Measurements from ENCODE around the gene UNC13C.

The UNC13C gene

DNA sequence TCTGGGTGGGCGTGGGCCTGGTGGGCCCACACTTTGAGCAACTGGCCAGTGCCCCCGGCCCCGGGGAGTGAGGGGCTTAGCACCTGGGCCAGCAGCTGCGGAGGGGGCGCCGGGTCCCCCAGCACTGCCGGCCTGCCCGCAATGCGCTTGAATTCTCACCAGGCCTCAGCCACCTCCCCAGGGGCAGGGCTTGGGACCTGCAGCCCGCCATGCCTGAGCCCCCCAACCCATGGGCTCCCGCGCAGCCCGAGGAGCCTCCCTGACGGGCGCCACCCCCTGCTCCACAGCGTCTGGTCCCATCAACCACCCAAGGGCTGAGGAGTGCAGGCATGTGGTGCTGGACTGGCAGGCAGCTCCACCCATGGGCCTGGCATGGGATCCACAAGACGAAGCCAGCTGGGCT lies 484.3 kb downstream of the UNC13C start:
- no peak for DNase-seq (ENCODE audit: low read depth, low spot score)

DNA sequence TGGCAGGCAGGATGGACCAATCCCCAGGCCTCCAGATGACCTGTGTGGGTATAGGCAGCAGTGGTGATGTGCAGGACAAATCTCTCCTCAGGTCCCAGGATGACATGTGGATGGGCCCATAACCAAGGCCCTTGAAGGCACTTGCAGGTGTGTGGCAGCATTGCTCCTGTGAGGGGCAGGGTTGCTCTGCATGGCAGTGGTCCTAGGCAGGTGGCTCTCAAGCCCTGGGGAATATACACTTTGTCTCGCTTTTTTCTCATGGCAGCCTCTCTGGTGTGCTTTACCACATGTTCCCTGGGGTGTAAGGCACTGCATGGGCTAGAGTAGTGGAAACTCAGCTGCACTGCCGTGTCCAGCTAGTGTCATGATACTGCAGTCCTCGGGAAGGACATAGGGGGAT lies 503.6 kb downstream of the UNC13C start:
- DNase-seq (ENCODE audit: low read depth, low spot score): no peak

- DNase-seq (ENCODE audit: low read depth, low spot score): no peak
These were observed 504.0 kb downstream of the UNC13C start for GRCh38 chr15:54482251-54482650.

DNA sequence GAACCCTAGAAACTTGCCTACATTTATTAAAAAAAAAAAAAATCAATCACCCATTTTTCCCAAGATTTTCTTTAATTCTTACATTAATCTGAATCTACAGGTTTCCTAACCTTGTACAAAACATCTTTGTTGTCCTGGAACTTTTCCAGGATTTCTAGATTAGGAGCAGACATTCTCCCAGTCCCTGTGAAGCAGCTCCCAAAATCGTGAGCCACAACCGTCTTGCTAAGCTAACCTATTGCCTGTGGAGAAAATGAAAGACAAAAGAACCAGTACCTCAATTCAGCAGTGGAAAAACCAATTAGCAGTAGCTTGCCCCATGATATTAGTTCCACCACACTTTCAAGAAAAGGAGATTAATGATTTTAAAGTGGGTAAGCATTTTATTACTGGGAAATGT lies 522.1 kb downstream of the UNC13C start:
- DNase-seq (ENCODE audit: low read depth, low spot score): no peak

- DNase-seq (ENCODE audit: low read depth, low spot score): no peak
These were observed 524.3 kb downstream of the UNC13C start for GRCh38 chr15:54502416-54503075.

DNA sequence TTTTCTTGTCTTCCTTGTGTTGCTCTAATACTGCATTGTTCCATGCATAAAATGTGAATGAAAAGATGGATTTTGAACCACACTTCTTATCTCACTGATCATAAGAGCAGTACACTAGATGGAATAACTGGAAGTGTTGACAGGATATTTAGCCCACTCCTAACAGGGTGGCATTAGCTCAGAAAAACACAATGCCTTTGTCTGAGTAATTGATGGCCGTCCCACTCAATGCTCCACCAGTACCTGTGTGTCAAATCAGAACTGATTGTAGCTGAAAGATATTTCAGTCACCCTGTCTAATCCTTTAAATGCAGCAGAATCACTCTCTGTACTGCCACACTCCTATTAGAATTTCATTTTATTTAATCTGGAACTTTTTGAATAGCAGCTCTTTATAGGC lies 526.5 kb downstream of the UNC13C start:
- DNase-seq (ENCODE audit: low read depth, low spot score): no peak

- no peak for DNase-seq (ENCODE audit: low read depth, low spot score)
These were observed 528.8 kb downstream of the UNC13C start for GRCh38 chr15:54506977-54507524.

DNA sequence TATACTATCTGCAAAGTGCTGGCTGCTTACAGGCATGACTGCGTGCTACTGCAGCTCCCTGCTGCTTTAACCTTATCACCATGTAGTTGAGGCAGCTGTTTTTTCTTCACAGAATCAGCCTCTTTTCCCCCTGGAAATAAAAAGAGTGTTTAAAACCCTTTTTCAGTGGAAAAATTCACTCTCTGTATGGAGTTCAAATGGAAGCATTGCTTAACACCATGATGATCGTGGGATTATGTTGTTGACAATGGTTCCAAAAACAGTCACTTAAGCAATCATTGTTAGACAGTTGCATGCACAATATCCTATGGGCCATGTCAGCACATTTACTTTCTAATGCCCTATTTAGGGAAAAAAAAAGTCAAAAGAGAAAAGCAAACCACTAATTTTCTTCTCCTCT lies 536.4 kb downstream of the UNC13C start:
- no peak for DNase-seq (ENCODE audit: low read depth, low spot score)

- DNase-seq (ENCODE audit: low read depth, low spot score): no peak
These were observed 537.7 kb downstream of the UNC13C start for GRCh38 chr15:54515664-54516582.

DNA sequence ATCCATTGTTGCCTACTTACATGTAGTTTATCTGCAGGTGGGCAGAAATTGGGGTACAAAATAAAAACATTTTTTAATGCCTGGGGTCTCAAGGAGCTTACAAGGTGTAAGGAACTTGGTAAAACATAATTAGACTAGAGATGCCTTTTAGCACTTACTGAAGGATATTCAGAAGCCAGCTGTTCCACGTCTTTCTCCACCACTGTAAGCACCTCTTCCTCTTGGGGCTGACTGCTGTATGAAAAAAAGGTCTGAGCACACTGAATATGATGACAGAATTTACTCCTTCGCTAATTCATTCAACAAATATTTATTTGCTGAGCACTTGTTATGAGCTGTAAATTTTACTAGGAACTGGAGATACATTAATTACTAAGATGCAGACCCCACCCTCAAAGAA lies 539.1 kb downstream of the UNC13C start:
- no peak for DNase-seq (ENCODE audit: low read depth, low spot score)

GRCh38 chr15:54518156-54518882 lies 540.1 kb downstream of the UNC13C start:
- DNase-seq (ENCODE audit: low read depth, low spot score): no peak

DNA sequence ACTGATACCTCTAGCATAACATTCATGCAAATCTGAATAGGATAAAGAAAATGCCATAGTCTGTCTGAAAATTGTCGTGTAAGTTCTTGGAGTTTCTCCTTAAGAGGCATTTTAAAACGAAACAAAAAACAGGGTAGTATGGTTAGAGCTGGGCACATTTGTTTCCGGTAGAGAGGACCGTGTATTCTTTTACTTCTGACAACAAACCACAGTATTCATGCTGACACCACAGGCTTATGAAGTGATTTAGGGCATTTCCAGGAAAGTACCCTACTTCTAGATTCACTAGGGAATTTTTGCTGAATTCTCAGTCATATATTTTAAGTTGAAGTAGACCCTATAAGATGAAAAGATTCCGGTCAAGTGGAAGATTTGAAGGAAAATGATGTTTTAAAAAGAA lies 541.3 kb downstream of the UNC13C start:
- no peak for DNase-seq (ENCODE audit: low read depth, low spot score)

DNA sequence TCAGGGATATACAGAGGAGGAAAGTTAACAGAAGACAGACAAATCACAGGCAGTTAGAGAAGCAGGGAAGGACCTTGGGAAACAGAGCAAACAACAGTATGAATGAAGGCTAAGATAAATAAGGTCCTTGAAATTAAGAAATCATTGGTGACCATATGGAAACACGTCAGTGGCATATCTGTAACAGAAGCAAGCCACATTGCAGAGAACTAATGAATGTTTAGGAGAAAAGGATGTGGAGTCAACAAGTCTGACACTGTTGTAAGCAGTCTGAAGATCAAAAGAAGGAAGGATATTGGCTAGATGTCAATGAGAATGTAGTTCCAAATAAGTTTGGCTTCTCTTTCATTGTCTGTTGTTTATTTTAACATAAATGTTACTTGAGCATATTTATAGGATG lies 542.4 kb downstream of the UNC13C start:
- DNase-seq (ENCODE audit: low read depth, low spot score): no peak

GRCh38 chr15:54521206-54521605 lies 543.0 kb downstream of the UNC13C start:
- no peak for DNase-seq (ENCODE audit: low read depth, low spot score)

DNA sequence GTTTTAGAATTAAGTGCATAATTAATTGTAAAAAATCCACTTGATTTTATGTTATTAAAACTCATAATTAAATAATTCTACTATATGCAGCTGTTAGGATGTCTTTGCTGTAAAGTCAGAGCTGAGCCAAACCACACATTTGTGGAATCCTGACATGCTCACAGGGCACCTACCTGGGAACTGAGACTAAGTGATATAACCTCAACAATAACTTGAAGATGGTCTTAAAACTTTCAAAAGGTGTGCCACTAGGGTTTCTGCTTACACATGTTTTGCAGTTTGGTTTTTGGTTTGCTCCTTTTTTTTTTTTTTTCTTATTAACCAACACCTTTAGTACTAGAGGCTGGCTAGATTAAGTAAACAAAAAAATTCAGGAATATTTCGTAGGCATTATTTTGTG lies 549.8 kb downstream of the UNC13C start:
- no peak for DNase-seq (ENCODE audit: low read depth, low spot score)

DNA sequence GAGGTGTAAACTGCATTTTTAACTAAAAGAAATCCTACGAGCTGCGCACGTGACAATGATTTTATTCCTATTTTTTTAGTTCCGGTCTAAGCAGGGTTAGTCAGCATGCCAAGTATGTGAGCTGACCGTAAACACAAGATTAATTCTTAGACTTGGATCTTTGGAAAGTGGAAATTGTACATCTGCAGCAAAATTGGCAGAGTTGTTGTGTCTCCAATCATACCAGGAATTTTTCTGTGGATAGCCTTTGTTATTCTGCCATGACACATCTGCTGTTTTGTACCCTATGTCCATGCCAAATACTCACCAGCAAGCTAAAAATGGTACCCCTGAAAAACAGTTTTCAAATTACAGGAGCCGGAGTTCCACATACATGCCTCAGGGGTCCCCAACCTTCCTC lies 562.5 kb downstream of the UNC13C start:
- DNase-seq (ENCODE audit: low read depth, low spot score): no peak

GRCh38 chr15:54547491-54547890 lies 569.2 kb downstream of the UNC13C start:
- DNase-seq (ENCODE audit: low read depth, low spot score): no peak

- DNase-seq (ENCODE audit: low read depth, low spot score): no peak
These were observed 572.7 kb downstream of the UNC13C start for GRCh38 chr15:54550954-54551353.

GRCh38 chr15:54556231-54556630 lies 578.0 kb downstream of the UNC13C start:
- no peak for DNase-seq (ENCODE audit: low read depth, low spot score)

- DNase-seq (ENCODE audit: low read depth, low spot score): no peak
These were observed 581.3 kb downstream of the UNC13C start for GRCh38 chr15:54559405-54560069.

DNA sequence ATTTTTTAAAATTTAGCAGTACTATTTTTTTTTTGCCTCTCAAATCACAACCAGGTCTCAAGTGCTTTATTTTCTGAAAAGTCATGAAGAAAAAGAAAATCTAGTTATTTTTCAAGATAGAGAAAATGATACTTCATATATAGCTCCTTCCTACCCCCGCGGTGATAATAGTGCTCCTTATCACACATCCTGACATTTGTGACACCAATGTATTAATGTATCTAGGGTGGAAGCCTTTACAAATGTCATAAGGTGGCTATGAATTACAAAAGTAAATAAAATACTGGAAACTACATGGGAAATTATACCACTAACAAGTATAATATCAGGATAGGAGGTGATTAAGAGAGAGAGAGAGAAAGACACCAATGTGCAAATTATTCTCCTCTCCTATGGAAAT lies 582.2 kb downstream of the UNC13C start:
- no peak for DNase-seq (ENCODE audit: low read depth, low spot score)

DNA sequence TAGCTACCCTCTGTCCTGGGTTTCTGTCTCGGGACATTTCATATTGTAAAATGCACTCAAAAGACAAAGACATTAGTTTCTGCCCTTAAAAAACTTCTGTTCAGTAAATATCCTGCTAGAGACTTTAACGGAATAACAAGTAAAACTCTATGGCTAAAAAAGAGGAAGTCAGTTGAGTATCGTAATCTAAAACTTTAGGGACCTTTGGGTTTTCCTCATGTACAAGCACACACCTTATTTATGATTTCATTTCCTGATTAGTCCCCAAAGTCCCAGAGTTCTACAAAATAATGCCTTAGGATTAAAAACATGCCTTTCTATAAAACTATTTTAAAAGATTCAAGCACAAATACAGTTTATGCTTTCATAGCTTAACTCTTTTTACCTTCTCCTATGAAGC lies 585.9 kb downstream of the UNC13C start:
- DNase-seq (ENCODE audit: low read depth, low spot score): no peak

Measured in brain pericyte (primary cell).